BLaER1 (cell line): ENCODE measurements around the gene FBXO15.

Source experiments
- H3K27ac ChIP-seq: shearing (Covaris generic); formaldehyde crosslinking; 2 replicates; pipeline ENCODE4 v1.8.1; 2022
- H3K27me3 ChIP-seq: shearing (Covaris generic); formaldehyde crosslinking; 2 replicates; pipeline ENCODE4 v1.8.1; 2022
- H3K36me3 ChIP-seq: shearing (Covaris generic); formaldehyde crosslinking; 2 replicates; pipeline ENCODE4 v1.8.1; 2022
- H3K4me1 ChIP-seq: shearing (Covaris generic); formaldehyde crosslinking; 2 replicates; pipeline ENCODE4 v1.8.1; 2022
- H3K4me2 ChIP-seq: shearing (Covaris generic); formaldehyde crosslinking; 2 replicates; pipeline ENCODE4 v1.8.1; 2022
- H3K4me3 ChIP-seq: shearing (Covaris generic); formaldehyde crosslinking; 2 replicates; pipeline ENCODE4 v1.8.1; 2022
- H3K9ac ChIP-seq: shearing (Covaris generic); formaldehyde crosslinking; 2 replicates; pipeline ENCODE4 v1.8.1; 2022
- H3K9me3 ChIP-seq: shearing (Covaris generic); formaldehyde crosslinking; 2 replicates; pipeline ENCODE4 v1.8.1; 2022
- H4K20me1 ChIP-seq: shearing (Covaris generic); formaldehyde crosslinking; 2 replicates; pipeline ENCODE4 v1.8.1; 2022
- Cebpa-rat ChIP-seq: shearing (Covaris generic); IDR thresholded peaks from 2 replicates; pipeline ENCODE4 v1.8.1; 2022

Gene FBXO15

GRCh38 chr18:74116633-74117554 is 30.7 kb downstream of the FBXO15 start:
- Histone ChIP-seq H3K36me3 (no peaks in the 10 kb centered on the region), H3K4me2 (no peak overlapping the region), H3K4me1 (peaks cover 6% of the 10 kb centered on the region; the same call in 1 of the 2 replicates), H3K27me3 (no peaks in the 10 kb centered on the region), H3K4me3 (no peak overlapping the region), H3K27ac (no peak overlapping the region), H3K9me3 (peaks cover 10% of the 10 kb centered on the region; the same call in 1 of the 2 replicates), H4K20me1 (no peaks in the 10 kb centered on the region), H3K9ac (no peak overlapping the region)
- no peak for TF ChIP-seq Cebpa-rat

GRCh38 chr18:74115046-74115445 is 32.6 kb downstream of the FBXO15 start:
- Histone ChIP-seq H3K27me3 (no peaks in the 10 kb centered on the region), H4K20me1 (no peaks in the 10 kb centered on the region), H3K9me3 (peaks cover 10% of the 10 kb centered on the region; the same call in 1 of the 2 replicates), H3K4me1 (peaks cover 6% of the 10 kb centered on the region; the same call in 1 of the 2 replicates), H3K9ac (no peak overlapping the region), H3K36me3 (no peaks in the 10 kb centered on the region), H3K4me2 (no peak overlapping the region), H3K4me3 (no peak overlapping the region), H3K27ac (no peak overlapping the region)
- no peak for TF ChIP-seq Cebpa-rat

DNA sequence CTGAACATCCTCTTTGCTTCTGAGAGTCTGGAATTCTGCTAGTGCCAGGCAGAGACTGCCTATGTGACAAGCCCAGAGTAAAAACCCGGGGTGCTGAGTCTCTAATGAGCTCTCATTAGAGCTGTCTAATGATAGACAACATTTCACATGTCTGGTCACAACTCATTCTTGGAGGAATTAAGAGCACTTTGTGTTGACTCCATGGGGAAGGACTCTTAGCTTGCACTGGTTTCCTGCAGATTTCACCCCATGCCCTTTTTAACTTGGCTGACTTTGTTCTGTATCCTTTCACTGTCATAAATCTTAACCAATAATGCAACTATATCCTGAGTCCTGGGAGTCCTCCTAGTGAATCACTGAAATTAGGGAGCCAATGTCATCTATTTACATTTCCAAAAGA is 33.5 kb downstream of the FBXO15 start:
- no peaks in the 10 kb centered on the region for H4K20me1 ChIP-seq
- H3K4me2 ChIP-seq = no peak overlapping the region
- no peak overlapping the region for H3K27ac ChIP-seq
- H3K27me3 ChIP-seq = no peaks in the 10 kb centered on the region
- no peak overlapping the region for H3K9ac ChIP-seq
- H3K4me1 ChIP-seq = peaks cover 6% of the 10 kb centered on the region; the same call in 1 of the 2 replicates
- H3K4me3 ChIP-seq = no peak overlapping the region
- peaks cover 10% of the 10 kb centered on the region; the same call in 1 of the 2 replicates for H3K9me3 ChIP-seq
- H3K36me3 ChIP-seq = no peaks in the 10 kb centered on the region
- TF ChIP-seq Cebpa-rat = no peak

- Histone ChIP-seq H3K27ac (no peak overlapping the region), H4K20me1 (no peaks in the 10 kb centered on the region)
- no peak for TF ChIP-seq Cebpa-rat
Measured at GRCh38 chr18:74113711-74114110, 33.9 kb downstream of the FBXO15 start.

GRCh38 chr18:74110976-74111375 is 36.7 kb downstream of the FBXO15 start:
- no peaks in the 10 kb centered on the region for H4K20me1 ChIP-seq
- peaks cover 6% of the 10 kb centered on the region; the same call in 1 of the 2 replicates for H3K4me1 ChIP-seq
- no peaks in the 10 kb centered on the region for H3K27me3 ChIP-seq
- no peak overlapping the region for H3K9ac ChIP-seq
- H3K9me3 ChIP-seq = peaks cover 20% of the 10 kb centered on the region
- TF ChIP-seq Cebpa-rat = no peak
- no peak overlapping the region for H3K4me3 ChIP-seq
- H3K27ac ChIP-seq = no peak overlapping the region
- H3K36me3 ChIP-seq = no peaks in the 10 kb centered on the region
- H3K4me2 ChIP-seq = no peak overlapping the region

More at GRCh38 chr18:74113711-74114110, 33.9 kb downstream of the FBXO15 start:
- Histone ChIP-seq H3K36me3 (no peaks in the 10 kb centered on the region), H3K4me2 (no peak overlapping the region), H3K9ac (no peak overlapping the region), H3K4me3 (no peak overlapping the region), H3K27me3 (no peaks in the 10 kb centered on the region), H3K9me3 (peaks cover 12% of the 10 kb centered on the region; the same call in 1 of the 2 replicates), H3K4me1 (peaks cover 6% of the 10 kb centered on the region; the same call in 1 of the 2 replicates)

GRCh38 chr18:74110149-74110548 is 37.5 kb downstream of the FBXO15 start:
- peaks cover 20% of the 10 kb centered on the region for H3K9me3 ChIP-seq
- no peaks in the 10 kb centered on the region for H3K27me3 ChIP-seq
- H3K4me1 ChIP-seq = peaks cover 6% of the 10 kb centered on the region; the same call in 1 of the 2 replicates
- H4K20me1 ChIP-seq = no peaks in the 10 kb centered on the region
- no peak overlapping the region for H3K4me3 ChIP-seq
- no peak for TF ChIP-seq Cebpa-rat
- no peak overlapping the region for H3K27ac ChIP-seq
- H3K4me2 ChIP-seq = no peak overlapping the region
- H3K36me3 ChIP-seq = no peaks in the 10 kb centered on the region
- no peak overlapping the region for H3K9ac ChIP-seq

- no peaks in the 10 kb centered on the region for H3K27me3 ChIP-seq
- peaks cover 20% of the 10 kb centered on the region for H3K9me3 ChIP-seq
- no peak overlapping the region for H3K9ac ChIP-seq
- no peaks in the 10 kb centered on the region for H3K36me3 ChIP-seq
- H3K4me3 ChIP-seq = no peak overlapping the region
- no peak for TF ChIP-seq Cebpa-rat
- H3K4me1 ChIP-seq = peaks cover 2% of the 10 kb centered on the region; the same call in 1 of the 2 replicates
- H3K27ac ChIP-seq = no peak overlapping the region
- H3K4me2 ChIP-seq = no peak overlapping the region
- no peaks in the 10 kb centered on the region for H4K20me1 ChIP-seq
Measured at GRCh38 chr18:74108460-74108859, 39.2 kb downstream of the FBXO15 start.

GRCh38 chr18:74097803-74098202 is 49.8 kb downstream of the FBXO15 start:
- peaks cover 10% of the 10 kb centered on the region for H3K9me3 ChIP-seq
- no peaks in the 10 kb centered on the region for H3K27me3 ChIP-seq
- no peaks in the 10 kb centered on the region for H3K4me1 ChIP-seq
- no peaks in the 10 kb centered on the region for H4K20me1 ChIP-seq
- H3K9ac ChIP-seq = no peak overlapping the region
- H3K4me2 ChIP-seq = no peak overlapping the region
- H3K4me3 ChIP-seq = no peak overlapping the region
- H3K36me3 ChIP-seq = no peaks in the 10 kb centered on the region
- no peak for TF ChIP-seq Cebpa-rat
- H3K27ac ChIP-seq = no peak overlapping the region

DNA sequence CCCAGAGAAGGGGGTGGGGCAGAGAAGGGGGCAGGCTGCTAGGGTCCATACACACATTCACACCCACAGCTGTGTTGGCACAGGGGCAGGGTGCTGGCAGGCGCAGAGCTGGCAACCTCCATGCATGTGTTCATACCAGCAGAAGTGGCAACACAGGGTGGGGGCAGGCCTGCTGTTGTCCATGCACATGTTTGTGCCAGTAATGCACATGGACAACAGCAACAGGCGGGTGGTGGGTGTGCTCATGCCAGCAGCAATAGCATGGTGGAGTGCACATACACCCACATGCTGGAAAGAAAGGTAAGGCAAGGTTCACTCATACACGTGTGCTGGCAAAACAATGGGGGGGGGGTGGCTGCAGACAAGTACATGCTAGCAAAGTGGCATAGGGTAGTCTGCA is 54.7 kb downstream of the FBXO15 start:
- Histone ChIP-seq H3K4me1 (no peaks in the 10 kb centered on the region), H3K9me3 (peaks cover 21% of the 10 kb centered on the region; the same call in 1 of the 2 replicates), H4K20me1 (no peaks in the 10 kb centered on the region), H3K9ac (no peak overlapping the region), H3K4me3 (no peak overlapping the region), H3K4me2 (no peak overlapping the region), H3K36me3 (no peaks in the 10 kb centered on the region), H3K27me3 (no peaks in the 10 kb centered on the region), H3K27ac (no peak overlapping the region)
- no peak for TF ChIP-seq Cebpa-rat
